Kidney tubule cell (primary cell): Measurements from ENCODE around the gene DOC2A.

Source experiments
- DNase-seq: peaks from one replicate; pipeline ENCODE4 v3.0.0-alpha.2; 2018; ENCODE audit warnings: low spot score

DOC2A gene

GRCh38 chr16:30005341-30006094 is 5.3 kb downstream of the DOC2A start:
- DNase-seq, result peak; percentile 48

GRCh38 chr16:30004811-30005242 is 6.0 kb downstream of the DOC2A start:
- no peak for DNase-seq

- no peak for DNase-seq
Measured at GRCh38 chr16:30004424-30004776, 6.4 kb downstream of the DOC2A start.

GRCh38 chr16:30003670-30004423 is 7.0 kb downstream of the DOC2A start:
- no peak for DNase-seq

- no peak for DNase-seq
Measured at GRCh38 chr16:30002614-30003346, 8.0 kb downstream of the DOC2A start.

- no peak for DNase-seq
Measured at GRCh38 chr16:30000735-30001631, 9.8 kb downstream of the DOC2A start.

GRCh38 chr16:29999605-30000004 is 11.2 kb downstream of the DOC2A start:
- DNase-seq, result no peak

- DNase-seq, result no peak
Measured at GRCh38 chr16:29996766-29997250, 14.0 kb downstream of the DOC2A start.

- DNase-seq, result peak; percentile 96
Measured at GRCh38 chr16:29995911-29996765, 14.7 kb downstream of the DOC2A start, which contains the start of gene INO80E. INO80E (plus strand) TSS chr16:29996241; CDS start chr16:29996311, 70 bp downstream.

GRCh38 chr16:29995324-29995910 is 15.4 kb downstream of the DOC2A start, which contains the start of gene HIRIP3:
HIRIP3 (minus strand) TSS chr16:29995617; CDS start chr16:29995605, 12 bp downstream.
- peak; percentile 78 for DNase-seq

GRCh38 chr16:29994600-29995323 is 16.1 kb downstream of the DOC2A start:
- peak; percentile 69 for DNase-seq

- DNase-seq, result no peak
Measured at GRCh38 chr16:29993903-29994599, 16.8 kb downstream of the DOC2A start.

GRCh38 chr16:29993191-29993902 is 17.5 kb downstream of the DOC2A start:
- DNase-seq, result no peak

GRCh38 chr16:29992344-29992967 is 18.4 kb downstream of the DOC2A start:
- DNase-seq, result no peak

- no peak for DNase-seq
Measured at GRCh38 chr16:29991571-29991904, 19.3 kb downstream of the DOC2A start.

- DNase-seq, result no peak
Measured at GRCh38 chr16:29990883-29991570, 19.8 kb downstream of the DOC2A start.

GRCh38 chr16:29990034-29990433 is 20.8 kb downstream of the DOC2A start:
- DNase-seq, result no peak
